Tibial artery (tissue), 4 donors: ENCODE measurements around the gene ZNF18.

Source experiments
- DNase-seq, 2 donors: peaks; one replicate each; pipeline ENCODE4 v3.0.0-alpha.2; 2019
- H3K27ac ChIP-seq, 2 donors: fragments of 200-600 bp; sonication (generic) in 1 of 2; 1 replicate in 1 of 2; 2 replicates in 1 of 2; pipeline ENCODE4 v1.5.1; 2018 to 2019; ENCODE audit warnings: mild to moderate bottlenecking in 1 of 2
- H3K27me3 ChIP-seq, 2 donors: fragments of 200-600 bp; sonication (generic) in 1 of 2; one replicate each; pipeline versions ENCODE4 v1.5.1 to v1.6.0; 2016 to 2019
- H3K36me3 ChIP-seq, 3 donors: fragments of 200-600 bp; sonication (generic) in 2 of 3; one replicate each; pipeline ENCODE4 v1.5.1; 2016 to 2019; ENCODE audit warnings: mild to moderate bottlenecking in 2 of 3
- H3K4me1 ChIP-seq, 4 donors: fragments of 200-600 bp; sonication (generic) in 2 of 4; 1 replicate in 3 of 4; 2 replicates in 1 of 4; pipeline ENCODE4 v1.5.1; 2016 to 2019
- H3K4me3 ChIP-seq, 2 donors: fragments of 200-600 bp; sonication (generic) in 1 of 2; 1 replicate in 1 of 2; 2 replicates in 1 of 2; pipeline ENCODE4 v1.5.1; 2018 to 2019; ENCODE audit warnings: mild to moderate bottlenecking in 2 of 2
- H3K9me3 ChIP-seq, 3 donors: fragments of 200-600 bp; sonication (generic) in 1 of 3; one replicate each; pipeline ENCODE4 v1.5.1; 2016 to 2019
- intact Hi-C: fragments of 100-400 bp; cut with DNase I; formaldehyde crosslinking; loops from one replicate; pipeline ENCODE4 v1.15.0; 2023; ENCODE audit warnings: low total_unique reads
- TF ChIP-seq, protein P1 (sequence below), 2 experiments: fragments of 200-600 bp in 1 of 2; fragments of 450-650 bp in 1 of 2; IDR thresholded peaks; one replicate each; pipeline ENCODE4 v1.5.1; 2017 to 2019; ENCODE audit warnings: antibody characterized with exemption in 2 of 2, mild to moderate bottlenecking in 1 of 2, moderate library complexity in 1 of 2

ZNF18 gene

GRCh38 chr17:11997972-11998233 is 628 bp upstream of the ZNF18 start:
- Histone ChIP-seq H3K4me1 (peaks cover 0 to 9% (median 4%) of the 10 kb centered on the region in 4 donors), H3K27ac (peak overlapping the region; percentile 77 to 88), H3K36me3 (no peaks in the 10 kb centered on the region), H3K9me3 (no peaks in the 10 kb centered on the region), H3K4me3 (peak overlapping the region; percentile 68 to 79), H3K27me3 (no peaks in the 10 kb centered on the region)
- DNase-seq = no peak
- TF ChIP-seq, protein P1, sequence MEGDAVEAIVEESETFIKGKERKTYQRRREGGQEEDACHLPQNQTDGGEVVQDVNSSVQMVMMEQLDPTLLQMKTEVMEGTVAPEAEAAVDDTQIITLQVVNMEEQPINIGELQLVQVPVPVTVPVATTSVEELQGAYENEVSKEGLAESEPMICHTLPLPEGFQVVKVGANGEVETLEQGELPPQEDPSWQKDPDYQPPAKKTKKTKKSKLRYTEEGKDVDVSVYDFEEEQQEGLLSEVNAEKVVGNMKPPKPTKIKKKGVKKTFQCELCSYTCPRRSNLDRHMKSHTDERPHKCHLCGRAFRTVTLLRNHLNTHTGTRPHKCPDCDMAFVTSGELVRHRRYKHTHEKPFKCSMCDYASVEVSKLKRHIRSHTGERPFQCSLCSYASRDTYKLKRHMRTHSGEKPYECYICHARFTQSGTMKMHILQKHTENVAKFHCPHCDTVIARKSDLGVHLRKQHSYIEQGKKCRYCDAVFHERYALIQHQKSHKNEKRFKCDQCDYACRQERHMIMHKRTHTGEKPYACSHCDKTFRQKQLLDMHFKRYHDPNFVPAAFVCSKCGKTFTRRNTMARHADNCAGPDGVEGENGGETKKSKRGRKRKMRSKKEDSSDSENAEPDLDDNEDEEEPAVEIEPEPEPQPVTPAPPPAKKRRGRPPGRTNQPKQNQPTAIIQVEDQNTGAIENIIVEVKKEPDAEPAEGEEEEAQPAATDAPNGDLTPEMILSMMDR (IDR thresholded peaks at IDR 0.05) = no peak
- intact Hi-C loops = loop anchor here (1.0 to 5.0 kb wide), 2 partner anchors 23 to 669 kb away; partner anchors contain the start of gene MYOCD

GRCh38 chr17:11996722-11997146 is 541 bp downstream of the ZNF18 start:
- intact Hi-C loops = loop anchor here (1.0 to 5.0 kb wide), 2 partner anchors 25 to 671 kb away; partner anchors contain the start of gene MYOCD
- no peaks in the 10 kb centered on the region for H3K27me3 ChIP-seq
- H3K36me3 ChIP-seq = peaks cover 0 to 11% (median 11%) of the 10 kb centered on the region in 3 donors
- peak in 1 of 2 donors; percentile 71 for DNase-seq
- H3K9me3 ChIP-seq = no peaks in the 10 kb centered on the region
- peak overlapping the region; percentile 68 to 79 for H3K4me3 ChIP-seq
- H3K27ac ChIP-seq = peak overlapping the region; percentile 77 to 88
- peaks cover 0 to 9% (median 4%) of the 10 kb centered on the region in 4 donors for H3K4me1 ChIP-seq
- TF ChIP-seq, protein P1 (IDR thresholded peaks at IDR 0.05) = peak; percentile 13 to 17

DNA sequence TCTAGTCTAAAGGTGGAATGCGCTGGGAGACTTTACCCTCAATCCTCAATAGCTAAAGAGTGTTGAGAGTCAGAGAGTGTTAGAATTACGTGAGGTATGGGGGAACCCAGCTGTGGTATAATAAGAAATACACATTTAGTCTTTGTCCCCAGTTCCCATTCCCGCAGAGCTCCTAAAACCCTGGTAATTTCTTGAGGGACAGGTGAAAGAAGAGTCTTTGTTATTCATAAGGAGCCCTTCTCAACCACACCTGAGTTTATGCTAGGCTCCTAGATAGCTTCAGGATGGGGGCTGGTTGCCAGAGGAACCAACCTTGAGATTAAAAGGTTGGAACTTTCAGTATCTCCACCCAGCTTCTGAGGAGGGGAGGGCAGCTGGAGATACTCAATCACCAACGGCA is 5.8 kb downstream of the ZNF18 start:
- TF ChIP-seq, protein P1 (IDR thresholded peaks at IDR 0.05) = no peak
- Histone ChIP-seq H3K4me1 (peaks cover 0 to 9% (median 4%) of the 10 kb centered on the region in 4 donors), H3K4me3 (no peak overlapping the region), H3K27ac (no peak overlapping the region), H3K36me3 (peaks cover 6 to 45% (median 32%) of the 10 kb centered on the region in 3 donors), H3K9me3 (no peaks in the 10 kb centered on the region), H3K27me3 (no peaks in the 10 kb centered on the region)
- DNase-seq = no peak
- intact Hi-C loops = no loop called here

DNA sequence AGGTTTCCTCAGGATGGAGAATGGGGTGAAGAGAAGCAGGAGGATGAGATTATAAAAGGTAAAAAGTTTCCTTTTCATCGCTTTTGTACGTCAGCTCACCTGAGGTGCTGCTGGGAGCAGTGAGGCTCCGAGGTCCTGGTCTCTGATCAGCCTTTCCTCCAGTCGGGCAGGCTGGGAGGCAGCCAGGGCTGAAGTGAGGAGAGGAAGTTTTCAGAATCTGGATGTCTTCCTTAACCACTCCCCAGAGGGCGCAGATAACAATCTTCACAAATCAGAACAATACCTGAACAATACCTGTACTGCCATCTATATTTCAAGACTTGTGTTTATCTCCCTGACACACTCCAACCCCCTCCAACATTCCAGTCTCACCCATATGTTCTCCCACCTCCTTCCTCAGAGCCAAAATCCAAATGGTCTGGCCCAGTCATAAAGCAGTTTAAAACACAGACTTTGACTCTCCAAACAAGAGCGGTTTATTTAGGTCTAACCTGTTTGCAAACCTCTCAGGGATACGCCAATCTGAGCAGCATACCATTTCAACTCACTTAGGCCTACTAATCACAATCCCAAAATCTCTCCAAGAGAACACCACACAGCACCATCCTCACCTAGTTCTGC is 6.8 kb downstream of the ZNF18 start:
- Histone ChIP-seq H3K9me3 (no peaks in the 10 kb centered on the region), H3K4me3 (no peak overlapping the region), H3K4me1 (peaks cover 0 to 4% (median 0%) of the 10 kb centered on the region in 4 donors), H3K27ac (no peak overlapping the region), H3K36me3 (peaks cover 6 to 45% (median 37%) of the 10 kb centered on the region in 3 donors), H3K27me3 (no peaks in the 10 kb centered on the region)
- intact Hi-C loops = no loop called here
- TF ChIP-seq, protein P1 (IDR thresholded peaks at IDR 0.05) = no peak
- DNase-seq = no peak

- H3K9me3 ChIP-seq = no peaks in the 10 kb centered on the region
- no peak overlapping the region for H3K27ac ChIP-seq
- intact Hi-C loops = no loop called here
- TF ChIP-seq, protein P1 (IDR thresholded peaks at IDR 0.05) = peak; percentile 49 to 65
- H3K27me3 ChIP-seq = no peaks in the 10 kb centered on the region
- peaks cover 0 to 4% (median 0%) of the 10 kb centered on the region in 4 donors for H3K4me1 ChIP-seq
- no peak for DNase-seq
- no peak overlapping the region for H3K4me3 ChIP-seq
- peaks cover 25 to 52% (median 49%) of the 10 kb centered on the region in 3 donors for H3K36me3 ChIP-seq
Observed at GRCh38 chr17:11986942-11987329, 10.3 kb downstream of the ZNF18 start.
